HEK293 (cell line): ENCODE data around the gene ALKBH4.

ENCODE experiments used
- CTCF ChIA-PET: fragments of 350-600 bp; formaldehyde crosslinking; extraction: SDS; loops from one replicate; lab custom pipeline; 2021; ENCODE audit warnings: antibody characterized with exemption; lab: Yijun Ruan, JAX
- POLR2A ChIA-PET: fragments of 300-600 bp; formaldehyde crosslinking; extraction: SDS; loops from one replicate; lab custom pipeline; 2020; ENCODE audit warnings: antibody characterized with exemption, inconsistent platforms; lab: Yijun Ruan, JAX
- H3K27ac ChIP-seq: fragments of 200-500 bp; sonication (Bioruptor generic); 2 replicates; pipeline ENCODE4 v1.5.1; 2014; ENCODE audit warnings: low read depth, low read length, control low read depth, inconsistent platforms; ENCODE audit errors: extremely low read depth
- H3K36me3 ChIP-seq, 2 experiments: fragments of 200-500 bp in 1 of 2; sonication (Bioruptor generic) in 1 of 2; 1 replicate in 1 of 2; 2 replicates in 1 of 2; pipeline ENCODE4 v1.5.1; 2014 to 2017; ENCODE audit warnings: inconsistent platforms in 2 of 2, low read length in 2 of 2; ENCODE audit not compliant: control insufficient read depth in 2 of 2, insufficient read depth in 1 of 2
- H3K4me1 ChIP-seq: fragments of 200-500 bp; sonication (Bioruptor generic); 2 replicates; pipeline ENCODE4 v1.5.1; 2014; ENCODE audit warnings: mild to moderate bottlenecking, low read length, inconsistent platforms; ENCODE audit not compliant: control insufficient read depth, insufficient read depth
- H3K4me3 ChIP-seq: 2 replicates; pipeline ENCODE4 v1.5.1; 2011; ENCODE audit warnings: low read depth, mild to moderate bottlenecking, control low read depth, low read length, moderate library complexity
- H3K9me3 ChIP-seq: fragments of 200-500 bp; sonication (Bioruptor generic); 2 replicates; pipeline ENCODE4 v1.5.1; 2014; ENCODE audit warnings: low read depth, low read length, inconsistent platforms; ENCODE audit not compliant: control insufficient read depth, insufficient read depth
- EGR2 ChIP-seq: fragments of 450-650 bp; formaldehyde crosslinking; IDR thresholded peaks from 2 replicates; pipeline ENCODE4 v1.5.1; 2016; ENCODE audit warnings: low read depth, missing biosample characterization, missing genetic modification characterization
- INSM2 ChIP-seq: fragments of 450-650 bp; formaldehyde crosslinking; IDR thresholded peaks from 2 replicates; pipeline ENCODE4 v1.5.1; 2016; ENCODE audit warnings: missing biosample characterization, missing genetic modification characterization
- KLF16 ChIP-seq: fragments of 450-650 bp; formaldehyde crosslinking; IDR thresholded peaks from 2 replicates; pipeline ENCODE4 v1.5.1; 2017; ENCODE audit warnings: missing biosample characterization, missing genetic modification characterization
- ZEB2 ChIP-seq: fragments of 450-650 bp; formaldehyde crosslinking; IDR thresholded peaks from 2 replicates; pipeline ENCODE4 v1.5.1; 2016; ENCODE audit warnings: missing biosample characterization, missing genetic modification characterization
- ZFHX2 ChIP-seq: fragments of 450-650 bp; formaldehyde crosslinking; conservative IDR thresholded peaks from 2 replicates; pipeline ENCODE4 v1.5.1; 2016; ENCODE audit warnings: missing biosample characterization, missing genetic modification characterization
- ZNF121 ChIP-seq: fragments of 450-650 bp; formaldehyde crosslinking; IDR thresholded peaks from 2 replicates; pipeline ENCODE4 v1.5.1; 2016; ENCODE audit warnings: missing biosample characterization, missing genetic modification characterization
- ZNF140 ChIP-seq: fragments of 450-650 bp; formaldehyde crosslinking; IDR thresholded peaks from 2 replicates; pipeline ENCODE4 v1.5.1; 2016; ENCODE audit warnings: missing biosample characterization, missing genetic modification characterization
- ZNF148 ChIP-seq: fragments of 450-650 bp; formaldehyde crosslinking; IDR thresholded peaks from 2 replicates; pipeline ENCODE4 v1.5.0; 2017; ENCODE audit warnings: missing biosample characterization, missing genetic modification characterization, borderline replicate concordance
- ZNF157 ChIP-seq: fragments of 450-650 bp; formaldehyde crosslinking; IDR thresholded peaks from 2 replicates; pipeline ENCODE4 v1.5.1; 2016; ENCODE audit warnings: missing biosample characterization, missing genetic modification characterization
- ZNF202 ChIP-seq: fragments of 450-650 bp; formaldehyde crosslinking; IDR thresholded peaks from 2 replicates; pipeline ENCODE4 v1.5.1; 2016; ENCODE audit warnings: missing biosample characterization, missing genetic modification characterization, borderline replicate concordance
- ZNF248 ChIP-seq: fragments of 450-650 bp; formaldehyde crosslinking; IDR thresholded peaks from 2 replicates; pipeline ENCODE4 v1.5.1; 2017; ENCODE audit warnings: missing biosample characterization, missing genetic modification characterization
- ZNF302 ChIP-seq: fragments of 450-650 bp; formaldehyde crosslinking; IDR thresholded peaks from 2 replicates; pipeline ENCODE4 v1.5.1; 2016; ENCODE audit warnings: missing biosample characterization, missing genetic modification characterization, low read depth
- ZNF394 ChIP-seq: fragments of 450-650 bp; formaldehyde crosslinking; IDR thresholded peaks from 2 replicates; pipeline ENCODE4 v1.5.1; 2016; ENCODE audit warnings: missing biosample characterization, missing genetic modification characterization, mild to moderate bottlenecking, moderate library complexity, borderline replicate concordance
- ZNF596 ChIP-seq: fragments of 450-650 bp; IDR thresholded peaks from 2 replicates; pipeline ENCODE4 v1.5.0; 2018; ENCODE audit warnings: missing biosample characterization, mild to moderate bottlenecking, missing genetic modification characterization, moderate library complexity
- ZNF658 ChIP-seq: fragments of 450-650 bp; formaldehyde crosslinking; IDR thresholded peaks from 2 replicates; pipeline ENCODE4; 2016; ENCODE audit warnings: missing biosample characterization, missing genetic modification characterization
- ZNF768 ChIP-seq: fragments of 450-650 bp; formaldehyde crosslinking; IDR thresholded peaks from 2 replicates; pipeline ENCODE4 v1.5.1; 2018; ENCODE audit warnings: missing biosample characterization, mild to moderate bottlenecking, missing genetic modification characterization
- ZSCAN5A ChIP-seq: fragments of 450-650 bp; formaldehyde crosslinking; IDR thresholded peaks from 2 replicates; pipeline ENCODE4 v1.5.1; 2016; ENCODE audit warnings: missing biosample characterization, missing genetic modification characterization
- ZXDB ChIP-seq: fragments of 450-650 bp; formaldehyde crosslinking; IDR thresholded peaks from 2 replicates; pipeline ENCODE4 v1.5.1; 2016; ENCODE audit warnings: missing biosample characterization, missing genetic modification characterization
- TF ChIP-seq, protein P1 (sequence below): fragments of 450-650 bp; formaldehyde crosslinking; conservative IDR thresholded peaks from 2 replicates; pipeline ENCODE4 v1.5.1; 2016; ENCODE audit warnings: low read depth, missing biosample characterization, missing genetic modification characterization

The ALKBH4 gene

GRCh38 chr7:102453319-102453718 lies 11.3 kb downstream of the ALKBH4 start:
- POLR2A ChIA-PET: no interaction called here
- Histone ChIP-seq H3K36me3 (peaks cover 5 to 17% of the 10 kb centered on the region in 2 experiments; a peak in 2 of 3 replicates), H3K9me3 (no peaks in the 10 kb centered on the region), H3K27ac (no peak overlapping the region), H3K4me1 (peaks cover 3% of the 10 kb centered on the region; the same call in 1 of the 2 replicates), H3K4me3 (no peak overlapping the region)
- CTCF ChIA-PET: interaction anchor here (2.0 kb wide), 1 partner anchor 49 kb away, joined by 9 read pairs; no protein-coding TSS in a partner anchor
- no peak for TF ChIP-seq KLF16 (tag by site-specific recombination)
- no peak for TF ChIP-seq ZNF596 (tag by site-specific recombination)
- TF ChIP-seq ZNF202 (tag by site-specific recombination): no peak
- no peak for TF ChIP-seq ZNF768 (tag by site-specific recombination)
- TF ChIP-seq ZNF140: no peak
- no peak for TF ChIP-seq ZFHX2 (tag by site-specific recombination)
- TF ChIP-seq ZEB2 (tag by site-specific recombination): no peak
- TF ChIP-seq ZNF148: no peak
- TF ChIP-seq ZNF394 (tag by site-specific recombination): no peak
- no peak for TF ChIP-seq EGR2 (tag by site-specific recombination)
- TF ChIP-seq ZNF157 (tag by site-specific recombination): no peak
- no peak for TF ChIP-seq ZSCAN5A (tag by site-specific recombination)
- TF ChIP-seq ZNF248 (tag by site-specific recombination): no peak
- TF ChIP-seq, protein P1, sequence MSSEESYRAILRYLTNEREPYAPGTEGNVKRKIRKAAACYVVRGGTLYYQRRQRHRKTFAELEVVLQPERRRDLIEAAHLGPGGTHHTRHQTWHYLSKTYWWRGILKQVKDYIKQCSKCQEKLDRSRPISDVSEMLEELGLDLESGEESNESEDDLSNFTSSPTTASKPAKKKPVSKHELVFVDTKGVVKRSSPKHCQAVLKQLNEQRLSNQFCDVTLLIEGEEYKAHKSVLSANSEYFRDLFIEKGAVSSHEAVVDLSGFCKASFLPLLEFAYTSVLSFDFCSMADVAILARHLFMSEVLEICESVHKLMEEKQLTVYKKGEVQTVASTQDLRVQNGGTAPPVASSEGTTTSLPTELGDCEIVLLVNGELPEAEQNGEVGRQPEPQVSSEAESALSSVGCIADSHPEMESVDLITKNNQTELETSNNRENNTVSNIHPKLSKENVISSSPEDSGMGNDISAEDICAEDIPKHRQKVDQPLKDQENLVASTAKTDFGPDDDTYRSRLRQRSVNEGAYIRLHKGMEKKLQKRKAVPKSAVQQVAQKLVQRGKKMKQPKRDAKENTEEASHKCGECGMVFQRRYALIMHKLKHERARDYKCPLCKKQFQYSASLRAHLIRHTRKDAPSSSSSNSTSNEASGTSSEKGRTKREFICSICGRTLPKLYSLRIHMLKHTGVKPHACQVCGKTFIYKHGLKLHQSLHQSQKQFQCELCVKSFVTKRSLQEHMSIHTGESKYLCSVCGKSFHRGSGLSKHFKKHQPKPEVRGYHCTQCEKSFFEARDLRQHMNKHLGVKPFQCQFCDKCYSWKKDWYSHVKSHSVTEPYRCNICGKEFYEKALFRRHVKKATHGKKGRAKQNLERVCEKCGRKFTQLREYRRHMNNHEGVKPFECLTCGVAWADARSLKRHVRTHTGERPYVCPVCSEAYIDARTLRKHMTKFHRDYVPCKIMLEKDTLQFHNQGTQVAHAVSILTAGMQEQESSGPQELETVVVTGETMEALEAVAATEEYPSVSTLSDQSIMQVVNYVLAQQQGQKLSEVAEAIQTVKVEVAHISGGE (tag by site-specific recombination): no peak
- no peak for TF ChIP-seq ZNF302

DNA sequence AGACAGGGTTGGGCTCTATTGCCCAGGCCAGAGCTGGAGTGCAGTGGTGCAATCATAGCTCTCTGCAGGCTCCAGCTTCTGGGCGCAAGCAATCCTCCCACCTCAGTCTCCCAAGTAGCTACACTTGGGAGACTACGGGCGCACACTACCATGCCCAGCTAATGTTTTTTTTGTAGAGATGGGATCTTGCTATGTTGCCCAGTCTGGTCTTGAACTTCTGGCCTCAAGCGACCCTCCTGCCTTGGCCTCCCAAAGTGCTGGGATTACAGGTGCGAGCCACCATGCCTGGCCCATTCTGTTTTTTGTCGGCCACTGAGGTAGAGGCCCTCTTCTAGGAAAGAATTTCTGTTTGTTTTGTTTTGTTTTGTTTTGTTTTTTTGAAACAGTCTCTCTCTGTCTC lies 12.2 kb downstream of the ALKBH4 start:
- H3K4me1 ChIP-seq: peaks cover 3% of the 10 kb centered on the region; the same call in 1 of the 2 replicates
- H3K9me3 ChIP-seq: no peaks in the 10 kb centered on the region
- ChIA-PET POLR2A (no interaction called here), CTCF (interaction anchor here (2.0 kb wide), 1 partner anchor 48 kb away, joined by 9 read pairs; no protein-coding TSS in a partner anchor)
- H3K4me3 ChIP-seq: no peak overlapping the region
- H3K27ac ChIP-seq: no peak overlapping the region
- peaks cover 5 to 9% of the 10 kb centered on the region in 2 experiments; a peak in 2 of 3 replicates for H3K36me3 ChIP-seq
- TF ChIP-seq INSM2 (tag by site-specific recombination) (no peak), ZNF121 (peak; percentile 98), ZNF658 (tag by site-specific recombination) (no peak), ZXDB (tag by site-specific recombination) (no peak), ZNF248 (tag by site-specific recombination) (no peak)
